GM12878 (cell line): ENCODE results near the gene GPR108. TPM values are rescaled to one million over a fixed set of nuclear protein-coding genes. Genes with fewer than 3 reads are reported as not detected.

Source experiments
- ATAC-seq: fragments of 200-7000 bp; cut with Tn5 transposase; 3 replicates; pipeline ENCODE4 v1.9.1; 2020; ENCODE audit warnings: mild to moderate bottlenecking, moderate library complexity
- BruUV-seq: library from RNA; stranded (reverse); fragments of 400-500 nt; replicated peaks from 2 replicates; lab custom pipeline; 2021; lab: Mats Ljungman, UMichigan
- CTCF ChIA-PET: fragments of 300-600 bp; sonication (Branson Sonifier 250); formaldehyde crosslinking; extraction: SDS; loops from one replicate; lab custom pipeline; 2021; ENCODE audit warnings: inconsistent platforms; lab: Yijun Ruan, JAX
- POLR2A ChIA-PET: fragments of 350-600 bp; formaldehyde crosslinking; extraction: SDS; loops from one replicate; lab custom pipeline; 2021; ENCODE audit warnings: inconsistent platforms; lab: Charles Lee
- RAD21 ChIA-PET: fragments of 300-600 bp; sonication (Branson Sonifier 250); formaldehyde crosslinking; loops from one replicate; lab custom pipeline; 2023; ENCODE audit warnings: antibody characterized with exemption; ENCODE audit not compliant: unreplicated experiment; lab: Charles Lee
- SMC1A ChIA-PET: fragments of 300-600 bp; sonication (Branson Sonifier 250); formaldehyde crosslinking; loops from one replicate; lab custom pipeline; 2023; ENCODE audit not compliant: unreplicated experiment, uncharacterized antibody; lab: Charles Lee
- DNase-seq: peaks from one replicate; pipeline ENCODE4 v3.0.0-alpha.2; 2011; ENCODE audit warnings: low read depth, low spot score
- FAIRE-seq: peaks from 3 replicates; lab custom pipeline; 2011; peaks lifted over from hg19 to GRCh38; lab: Jason Lieb, UNC
- H2AFZ ChIP-seq: 2 replicates; pipeline ENCODE4 v1.6.0; 2011; ENCODE audit warnings: low read depth, low read length, control low read depth; ENCODE audit not compliant: control insufficient read depth
- H3K27ac ChIP-seq: 2 replicates; pipeline ENCODE4 v1.5.1; 2011; ENCODE audit warnings: control low read depth; ENCODE audit not compliant: control insufficient read depth, insufficient read depth
- H3K27me3 ChIP-seq, 2 experiments: replicated peaks in 1 of 2; 2 replicates each; pipeline versions ENCODE4 v1.6.0 to v1.6.1; 2011; ENCODE audit warnings: low read length in 1 of 2; ENCODE audit not compliant: control insufficient read depth in 2 of 2, insufficient read depth in 2 of 2
- H3K36me3 ChIP-seq, 2 experiments: 2 replicates each; pipeline ENCODE4 v1.5.1; 2011; ENCODE audit warnings: low read length in 1 of 2; ENCODE audit not compliant: control insufficient read depth in 2 of 2, insufficient read depth in 2 of 2
- H3K4me1 ChIP-seq: 2 replicates; pipeline ENCODE4 v1.6.1; 2011; ENCODE audit warnings: mild to moderate bottlenecking, low read length, moderate library complexity, mixed read lengths; ENCODE audit not compliant: control insufficient read depth, insufficient read depth
- H3K4me2 ChIP-seq: 2 replicates; pipeline ENCODE4 v1.6.0; 2011; ENCODE audit warnings: control low read depth; ENCODE audit not compliant: control insufficient read depth, insufficient read depth
- H3K4me3 ChIP-seq: fragments of 200-600 bp; sonication (generic); 2 replicates; pipeline ENCODE4 v1.5.1; 2016
- H3K79me2 ChIP-seq: 2 replicates; pipeline ENCODE4 v1.6.0; 2011; ENCODE audit warnings: low read length; ENCODE audit not compliant: control insufficient read depth, insufficient read depth
- H3K9ac ChIP-seq: 2 replicates; pipeline ENCODE4 v1.8.0; 2011; ENCODE audit warnings: low read length, control low read depth, mixed read lengths; ENCODE audit not compliant: control insufficient read depth, insufficient read depth
- H3K9me3 ChIP-seq: replicated peaks from 3 replicates; pipeline ENCODE4 v1.5.1; 2011; ENCODE audit warnings: mild to moderate bottlenecking, low read length; ENCODE audit not compliant: control insufficient read depth, insufficient read depth
- H4K20me1 ChIP-seq: 2 replicates; pipeline ENCODE4 v1.6.0; 2011; ENCODE audit not compliant: control insufficient read depth, insufficient read depth
- FOXK2 ChIP-seq: fragments of 450-650 bp; IDR thresholded peaks from 2 replicates; pipeline ENCODE4 v1.6.1; 2017; ENCODE audit warnings: mild to moderate bottlenecking, moderate library complexity
- MTA2 ChIP-seq: fragments of 450-650 bp; IDR thresholded peaks from 2 replicates; pipeline ENCODE4 v1.6.1; 2016; ENCODE audit warnings: low read depth, mild to moderate bottlenecking, moderate library complexity
- NR2C2 ChIP-seq: IDR thresholded peaks from 2 replicates; pipeline ENCODE4 v1.6.1; 2011; ENCODE audit warnings: borderline replicate concordance, low read depth; ENCODE audit not compliant: control insufficient read depth, insufficient read length
- NR2F1 ChIP-seq: fragments of 450-650 bp; conservative IDR thresholded peaks from 2 replicates; pipeline ENCODE4 v1.6.1; 2017; ENCODE audit warnings: mild to moderate bottlenecking
- ZNF207 ChIP-seq: fragments of 450-650 bp; IDR thresholded peaks from 2 replicates; pipeline ENCODE4 v1.6.1; 2014; ENCODE audit warnings: antibody characterized with exemption, mild to moderate bottlenecking, borderline replicate concordance
- WGBS: methylation state at CpG from one replicate; pipeline ENCODE4 v1.1.6; 2016; ENCODE audit warnings: low lambda C conversion rate; ENCODE audit not compliant: insufficient replicate concordance, insufficient coverage; ENCODE audit errors: missing lambda C conversion rate; 5-methylcytosine and 5-hydroxymethylcytosine counted together
- in situ Hi-C: fragments of 300-500 bp; cut with MboI; formaldehyde crosslinking; loops from 9 replicates; pipeline ENCODE4 v1.14.3; 2018; ENCODE audit warnings: mixed read lengths
- intact Hi-C: fragments of 100-400 bp; cut with micrococcal nuclease; formaldehyde crosslinking; loops from one replicate; pipeline ENCODE4 v1.14.2; 2022; ENCODE audit not compliant: unreplicated experiment
- polyA plus RNA-seq, 11 experiments: library from polyadenylated mRNA; depleted of rRNA in 4 of 11; unstranded in 6 of 11; stranded (reverse) in 5 of 11; fragments of >200 nt; fragmentation: Nextera tagmentation in 4 of 11; fragmentation: Illumina TruSeq in 1 of 11; extraction: Ambion mirVana in 4 of 11; extraction: Trizol in 1 of 11; gene quantifications; 1 replicate in 1 of 11; 2 replicates in 10 of 11; pipeline versions ENCODE4 v1.2.1 to v1.2.3, GENCODE V29; 2011 to 2016; ENCODE audit warnings: inconsistent platforms in 2 of 11, missing spikeins in 2 of 11, low read depth in 1 of 11
- total RNA-seq, 4 experiments: library from RNA; depleted of rRNA in 3 of 4; stranded (reverse); fragments of >200 nt in 3 of 4; fragmentation: Illumina TruSeq in 1 of 4; extraction: Trizol in 1 of 4; gene quantifications; 2 replicates each; pipeline versions ENCODE4 v1.2.1 to v1.2.3, GENCODE V29; 2013 to 2021
- TF ChIP-seq, protein P1 (sequence below): fragments of 450-650 bp; conservative IDR thresholded peaks from 2 replicates; pipeline ENCODE4 v1.6.1; 2017; ENCODE audit warnings: mild to moderate bottlenecking, moderate library complexity
- TF ChIP-seq, protein P2 (sequence below): fragments of 450-650 bp; IDR thresholded peaks from 2 replicates; pipeline ENCODE4 v1.6.1; 2017; ENCODE audit warnings: low read depth, mild to moderate bottlenecking, moderate library complexity

Gene GPR108
- total and polyA plus RNA-seq, 10 of the 15 experiments (the other 5 are each of a cell fraction or from before 2014, with no cell fraction given), result 4.4 to 87.2 (median 57.1) TPM

DNA sequence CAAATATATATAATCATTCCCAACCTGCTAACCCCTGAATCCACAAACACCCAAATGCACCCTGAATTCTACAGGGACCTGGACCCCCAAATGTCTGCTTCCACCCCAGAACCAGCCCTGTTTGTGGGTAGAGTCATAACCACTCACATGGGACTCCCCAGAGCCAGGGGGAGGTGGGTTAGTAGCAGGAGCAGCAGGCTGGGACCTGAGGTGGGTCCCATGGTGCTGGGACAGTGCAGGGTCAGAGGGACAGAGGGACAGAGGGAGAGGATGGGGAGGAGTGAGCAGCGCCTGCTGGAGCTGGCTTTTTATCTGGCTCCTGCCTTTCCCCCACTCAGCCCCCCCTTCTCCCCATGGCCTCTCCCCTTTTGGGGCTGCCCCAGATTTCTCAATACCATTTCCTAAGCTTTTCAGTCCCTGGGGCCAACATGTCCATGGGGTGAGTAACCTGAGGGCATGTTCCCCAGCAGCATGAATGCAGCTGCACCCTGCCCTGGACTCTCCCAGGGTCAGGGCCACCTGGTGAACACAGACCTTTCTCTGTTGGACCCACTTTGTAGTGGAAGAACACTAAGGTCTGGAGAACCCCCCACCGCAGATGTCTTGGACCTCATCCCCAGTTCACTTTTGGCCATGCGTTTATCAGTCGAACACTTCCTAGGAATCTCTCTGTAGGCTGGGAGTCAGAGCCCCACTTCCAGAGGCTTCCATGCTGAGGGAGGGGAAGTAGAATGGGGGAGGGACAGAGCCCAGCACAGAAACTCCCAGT lies 16.8 kb downstream of the GPR108 start, which contains the start of gene C3:
Gene C3, minus strand, starts transcription at position 282 of the 769 bp plus-strand sequence. Its CDS starts 61 bp downstream, at position 221.
- FAIRE-seq (no peak), ATAC-seq (no peak)
- Histone ChIP-seq H3K9me3 (no peaks in the 10 kb centered on the region), H3K9ac (no peak within 1 kb of the TSS), H3K4me3 (0 out of 2 replicates have a peak within 1 kb of the TSS, but pooled peaks have one; percentile 4), H3K4me2 (peak within 1 kb of the TSS; percentile 52), H3K27ac (peak within 1 kb of the TSS; percentile 60)
- CTCF ChIA-PET, result interaction anchor here (0.6 to 2.3 kb wide), 3 partner anchors 12 to 695 kb away, joined by 3 to 18 read pairs (median 3); partner anchors contain the start of gene GPR108
- in situ Hi-C loops, result no loop called here
- no TSS peak for BruUV-seq
- SMC1A ChIA-PET, result interaction anchor here (1.0 to 2.3 kb wide), 4 partner anchors 15 to 45 kb away, joined by 3 to 7 read pairs (median 6); no protein-coding TSS in a partner anchor
- WGBS, result 75% methylated on average over 4 of the region's 4 CpGs
- RAD21 ChIA-PET, result interaction anchor here (2.3 kb wide), 1 partner anchor 17 kb away, joined by 11 read pairs; the partner anchor contains the start of gene GPR108
- peak; percentile 25; the same call in 1 of the 2 replicates for TF ChIP-seq FOXK2
- TF ChIP-seq NR2C2, result no peak
- TF ChIP-seq, all 136 proteins: peak for 1
- no peaks in the 10 kb centered on the region for H3K36me3 ChIP-seq
- H3K27me3 ChIP-seq, result no peaks in the 10 kb centered on the region
- intact Hi-C loops, result no loop called here
- no peaks in the 10 kb centered on the region for H3K79me2 ChIP-seq
- DNase-seq, result no peak
- POLR2A ChIA-PET, result interaction anchor here (0.5 to 1.3 kb wide), 7 partner anchors 9 to 689 kb away, joined by 3 to 4 read pairs (median 3); partner anchors contain the start of gene GPR108
- H2AFZ ChIP-seq, result no peak within 1 kb of the TSS
- no peaks in the 10 kb centered on the region for H4K20me1 ChIP-seq
- peaks cover 32% of the 10 kb centered on the region for H3K4me1 ChIP-seq

DNA sequence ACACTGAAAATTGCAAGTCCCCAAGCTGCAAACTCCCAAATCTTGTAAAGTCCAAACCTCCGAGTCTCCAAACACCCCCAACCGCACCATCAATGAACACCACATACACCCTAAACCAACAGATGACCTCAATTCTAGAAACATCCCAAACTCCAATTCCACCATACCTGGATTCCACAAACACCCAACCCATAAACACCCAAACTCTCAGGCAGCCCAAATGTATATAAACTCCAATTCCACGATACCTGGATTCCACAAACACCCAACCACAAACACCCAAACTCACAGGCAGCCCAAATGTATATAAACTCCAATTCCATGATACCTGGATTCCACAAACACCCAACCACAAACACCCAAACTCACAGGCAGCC lies 17.4 kb downstream of the GPR108 start:
- no peaks in the 10 kb centered on the region for H3K27me3 ChIP-seq
- FAIRE-seq (no peak), DNase-seq (no peak), ATAC-seq (no peak)
- H3K27ac ChIP-seq, result no peak overlapping the region
- in situ Hi-C loops (no loop called here), intact Hi-C loops (no loop called here)
- ChIA-PET SMC1A (no interaction called here), CTCF (no interaction called here), POLR2A (interaction anchor here (0.5 to 1.3 kb wide), 2 partner anchors 9 to 25 kb away, joined by 3 read pairs; no protein-coding TSS in a partner anchor), RAD21 (no interaction called here)
- no peak overlapping the region for H2AFZ ChIP-seq
- no peaks in the 10 kb centered on the region for H4K20me1 ChIP-seq
- WGBS, result 77% methylated on average over 3 of the region's 3 CpGs
- no peak overlapping the region for H3K4me3 ChIP-seq
- peaks cover 32% of the 10 kb centered on the region for H3K4me1 ChIP-seq
- no peak overlapping the region for H3K9ac ChIP-seq
- H3K79me2 ChIP-seq, result no peaks in the 10 kb centered on the region
- no peaks in the 10 kb centered on the region for H3K9me3 ChIP-seq
- H3K36me3 ChIP-seq, result no peaks in the 10 kb centered on the region
- no TSS peak for BruUV-seq
- H3K4me2 ChIP-seq, result no peak overlapping the region
- TF ChIP-seq, protein P1, sequence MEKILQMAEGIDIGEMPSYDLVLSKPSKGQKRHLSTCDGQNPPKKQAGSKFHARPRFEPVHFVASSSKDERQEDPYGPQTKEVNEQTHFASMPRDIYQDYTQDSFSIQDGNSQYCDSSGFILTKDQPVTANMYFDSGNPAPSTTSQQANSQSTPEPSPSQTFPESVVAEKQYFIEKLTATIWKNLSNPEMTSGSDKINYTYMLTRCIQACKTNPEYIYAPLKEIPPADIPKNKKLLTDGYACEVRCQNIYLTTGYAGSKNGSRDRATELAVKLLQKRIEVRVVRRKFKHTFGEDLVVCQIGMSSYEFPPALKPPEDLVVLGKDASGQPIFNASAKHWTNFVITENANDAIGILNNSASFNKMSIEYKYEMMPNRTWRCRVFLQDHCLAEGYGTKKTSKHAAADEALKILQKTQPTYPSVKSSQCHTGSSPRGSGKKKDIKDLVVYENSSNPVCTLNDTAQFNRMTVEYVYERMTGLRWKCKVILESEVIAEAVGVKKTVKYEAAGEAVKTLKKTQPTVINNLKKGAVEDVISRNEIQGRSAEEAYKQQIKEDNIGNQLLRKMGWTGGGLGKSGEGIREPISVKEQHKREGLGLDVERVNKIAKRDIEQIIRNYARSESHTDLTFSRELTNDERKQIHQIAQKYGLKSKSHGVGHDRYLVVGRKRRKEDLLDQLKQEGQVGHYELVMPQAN, result no peak
- TF ChIP-seq ZNF207, result no peak
- TF ChIP-seq, protein P2, sequence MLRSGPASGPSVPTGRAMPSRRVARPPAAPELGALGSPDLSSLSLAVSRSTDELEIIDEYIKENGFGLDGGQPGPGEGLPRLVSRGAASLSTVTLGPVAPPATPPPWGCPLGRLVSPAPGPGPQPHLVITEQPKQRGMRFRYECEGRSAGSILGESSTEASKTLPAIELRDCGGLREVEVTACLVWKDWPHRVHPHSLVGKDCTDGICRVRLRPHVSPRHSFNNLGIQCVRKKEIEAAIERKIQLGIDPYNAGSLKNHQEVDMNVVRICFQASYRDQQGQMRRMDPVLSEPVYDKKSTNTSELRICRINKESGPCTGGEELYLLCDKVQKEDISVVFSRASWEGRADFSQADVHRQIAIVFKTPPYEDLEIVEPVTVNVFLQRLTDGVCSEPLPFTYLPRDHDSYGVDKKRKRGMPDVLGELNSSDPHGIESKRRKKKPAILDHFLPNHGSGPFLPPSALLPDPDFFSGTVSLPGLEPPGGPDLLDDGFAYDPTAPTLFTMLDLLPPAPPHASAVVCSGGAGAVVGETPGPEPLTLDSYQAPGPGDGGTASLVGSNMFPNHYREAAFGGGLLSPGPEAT, result no peak
- TF ChIP-seq MTA2, result no peak
- no peak for TF ChIP-seq NR2F1
